Activated CD4-positive, alpha-beta memory T cell treated with anti-CD3 and anti-CD28 coated beads for 36 hours (primary cell): ENCODE data around the gene CBARP. TPM values are rescaled to one million over a fixed set of nuclear protein-coding genes. Genes with fewer than 3 reads are reported as not detected.

Source experiments
- CTCF ChIA-PET: fragments of 350-600 bp; sonication (Branson Sonifier 250); formaldehyde crosslinking; loops from one replicate; lab custom pipeline; 2021; ENCODE audit warnings: antibody characterized with exemption, inconsistent platforms; lab: Charles Lee
- POLR2A ChIA-PET: fragments of 350-600 bp; sonication (Branson Sonifier 250); formaldehyde crosslinking; loops from one replicate; lab custom pipeline; 2021; ENCODE audit warnings: antibody characterized with exemption; lab: Charles Lee
- DNase-seq: peaks from one replicate; pipeline ENCODE4 v3.0.0-alpha.2; 2020
- H3K27ac Mint-ChIP-seq: one replicate; pipeline ENCODE4 v1.8.0; 2021; ENCODE audit warnings: mixed read lengths
- H3K27me3 Mint-ChIP-seq: one replicate; pipeline ENCODE4 v1.8.0; 2021; ENCODE audit warnings: mixed read lengths
- H3K36me3 Mint-ChIP-seq: one replicate; pipeline ENCODE4 v1.8.0; 2021; ENCODE audit warnings: mixed read lengths
- H3K4me1 Mint-ChIP-seq: one replicate; pipeline ENCODE4 v1.8.0; 2021; ENCODE audit warnings: low read depth, mixed read lengths
- H3K4me3 Mint-ChIP-seq: one replicate; pipeline ENCODE4 v1.8.0; 2021; ENCODE audit warnings: mild to moderate bottlenecking, mixed read lengths
- H3K9me3 Mint-ChIP-seq: one replicate; pipeline ENCODE4 v1.8.0; 2021; ENCODE audit warnings: mixed read lengths
- intact Hi-C: fragments of 100-400 bp; cut with micrococcal nuclease; formaldehyde crosslinking; loops from one replicate; pipeline ENCODE4 v1.15.1; 2023
- total RNA-seq, 2 experiments: library from RNA; stranded (reverse); gene quantifications; one replicate each; pipeline ENCODE4 v1.2.3, GENCODE V29; 2021

Gene CBARP, protein sequence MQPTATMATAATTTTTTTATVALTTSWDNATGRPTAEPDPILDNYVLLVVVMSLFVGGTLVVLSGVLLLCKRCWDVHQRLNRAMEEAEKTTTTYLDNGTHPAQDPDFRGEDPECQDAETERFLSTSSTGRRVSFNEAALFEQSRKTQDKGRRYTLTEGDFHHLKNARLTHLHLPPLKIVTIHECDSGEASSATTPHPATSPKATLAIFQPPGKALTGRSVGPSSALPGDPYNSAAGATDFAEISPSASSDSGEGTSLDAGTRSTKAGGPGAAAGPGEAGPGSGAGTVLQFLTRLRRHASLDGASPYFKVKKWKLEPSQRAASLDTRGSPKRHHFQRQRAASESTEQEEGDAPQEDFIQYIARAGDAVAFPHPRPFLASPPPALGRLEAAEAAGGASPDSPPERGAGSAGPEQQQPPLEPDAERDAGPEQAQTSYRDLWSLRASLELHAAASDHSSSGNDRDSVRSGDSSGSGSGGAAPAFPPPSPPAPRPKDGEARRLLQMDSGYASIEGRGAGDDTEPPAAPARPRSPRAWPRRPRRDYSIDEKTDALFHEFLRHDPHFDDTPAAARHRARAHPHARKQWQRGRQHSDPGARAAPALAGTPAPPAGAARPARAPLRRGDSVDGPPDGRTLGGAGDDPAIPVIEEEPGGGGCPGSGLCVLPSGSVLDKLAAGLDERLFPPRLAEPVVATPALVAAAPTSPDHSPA
- 1 to 10 TPM; 1.3 to 2.1 TPM for total RNA-seq

- CTCF ChIA-PET = no interaction called here
- Mint-ChIP-seq H3K4me3 (peak within 1 kb of the TSS; percentile 64), H3K27me3 (peaks cover 9% of the 10 kb centered on the region), H3K36me3 (no peaks in the 10 kb centered on the region), H3K9me3 (no peaks in the 10 kb centered on the region), H3K27ac (peak within 1 kb of the TSS; percentile 33), H3K4me1 (peaks cover 23% of the 10 kb centered on the region)
- intact Hi-C loops = no loop called here
- DNase-seq = peak; percentile 38
- POLR2A ChIA-PET = interaction anchor here (0.7 to 1.4 kb wide), 2 partner anchors 31 to 124 kb away, joined by 3 to 5 read pairs; partner anchors contain the start of gene CIRBP
Observed at GRCh38 chr19:1237754-1238368, at the start of gene CBARP. Gene CBARP, minus strand, starts transcription at chr19:1238005. Its CDS starts 1,905 bp downstream, at chr19:1236100.

DNA sequence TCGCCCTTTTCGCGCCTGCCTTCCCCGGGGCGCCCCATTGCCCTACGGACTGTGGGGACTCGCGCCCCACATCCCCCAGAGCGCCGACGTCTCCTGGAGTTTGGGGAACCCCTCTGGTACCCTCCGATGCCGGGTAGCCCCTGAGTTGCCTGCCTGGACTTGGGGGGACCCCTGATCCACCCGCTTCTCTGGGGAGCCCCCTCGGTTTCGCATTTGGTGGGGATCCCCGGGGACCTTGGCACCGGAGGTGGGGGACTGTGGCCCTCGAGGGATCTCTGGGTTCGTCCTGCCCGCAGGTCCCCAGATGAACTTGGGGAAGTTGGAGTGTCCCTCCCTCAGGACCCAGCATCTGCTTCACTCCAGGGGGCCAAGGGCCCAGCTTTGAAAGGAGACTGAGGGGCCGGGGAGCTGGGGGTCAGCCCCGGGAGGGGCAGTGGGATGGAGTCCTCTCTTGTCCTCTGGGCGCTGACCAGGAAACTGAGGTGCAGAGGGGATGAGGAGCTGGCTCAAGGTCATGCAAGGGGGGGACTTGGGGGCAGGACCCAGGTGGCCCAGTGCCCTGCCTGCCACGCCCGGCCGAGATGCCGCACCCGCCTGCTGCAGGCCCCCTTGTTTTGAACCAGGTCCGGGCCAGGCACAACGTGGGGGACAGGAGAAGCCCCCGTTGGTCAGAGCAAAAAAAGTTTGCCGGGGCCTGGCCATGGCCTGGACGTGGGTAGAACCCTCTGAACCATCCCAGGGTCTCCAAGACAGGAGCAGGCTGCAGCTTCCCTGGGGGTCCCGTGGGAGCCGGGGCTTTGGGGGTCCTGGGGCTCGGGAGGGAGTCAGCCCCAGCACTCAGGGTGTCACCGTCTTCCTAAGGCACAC, 48.9 kb upstream of the CBARP start:
- no peak for DNase-seq
- H3K27ac Mint-ChIP-seq = no peak overlapping the region

DNA sequence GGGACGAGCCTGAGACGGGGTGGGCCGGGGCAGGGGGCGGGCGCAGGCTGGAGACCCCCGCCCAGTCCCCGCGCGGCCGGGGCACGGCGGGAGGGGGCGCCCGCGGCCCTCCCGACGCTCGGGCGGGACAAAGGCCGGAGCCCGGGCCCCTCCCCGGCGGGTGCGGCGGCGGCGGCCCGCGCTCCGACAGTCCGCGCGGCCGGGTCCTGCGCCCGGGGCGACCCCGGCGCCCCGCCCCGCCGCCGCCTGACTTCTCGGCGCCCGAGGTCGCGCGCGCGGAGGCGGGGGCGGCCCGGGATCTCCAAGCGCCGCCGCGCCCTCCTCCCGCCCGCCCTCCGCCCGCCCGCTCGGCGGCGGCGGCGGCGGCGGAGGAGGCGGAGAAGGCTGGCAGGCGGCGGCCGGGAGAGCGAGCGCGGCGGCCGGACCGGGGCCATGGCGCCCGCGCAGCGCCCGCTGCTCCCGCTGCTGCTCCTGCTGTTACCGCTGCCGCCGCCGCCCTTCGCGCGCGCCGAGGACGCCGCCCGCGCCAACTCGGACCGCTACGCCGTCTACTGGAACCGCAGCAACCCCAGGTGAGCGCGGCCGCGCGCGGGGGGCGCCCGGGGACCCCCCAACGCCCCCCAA, 48.0 kb upstream of the CBARP start, which contains the start of gene EFNA2:
EFNA2 (plus strand) TSS at position 137 of the 624 bp plus-strand sequence; CDS start at position 433, 296 bp downstream.
- Mint-ChIP-seq H3K9me3 (no peaks in the 10 kb centered on the region), H3K4me1 (peaks cover 10% of the 10 kb centered on the region), H3K36me3 (no peaks in the 10 kb centered on the region), H3K27me3 (peaks cover 25% of the 10 kb centered on the region), H3K4me3 (no peak within 1 kb of the TSS), H3K27ac (no peak within 1 kb of the TSS)
- ChIA-PET POLR2A (no interaction called here), CTCF (no interaction called here)
- DNase-seq = no peak
- intact Hi-C loops = no loop called here

More for the DNA sequence above, 48.9 kb upstream of the CBARP start:
- intact Hi-C loops = no loop called here
- peaks cover 28% of the 10 kb centered on the region for H3K27me3 Mint-ChIP-seq
- H3K9me3 Mint-ChIP-seq = no peaks in the 10 kb centered on the region
- ChIA-PET CTCF (no interaction called here), POLR2A (no interaction called here)
- no peaks in the 10 kb centered on the region for H3K36me3 Mint-ChIP-seq
- no peak overlapping the region for H3K4me3 Mint-ChIP-seq
- H3K4me1 Mint-ChIP-seq = peaks cover 10% of the 10 kb centered on the region

- H3K4me1 Mint-ChIP-seq = peaks cover 10% of the 10 kb centered on the region
- no peaks in the 10 kb centered on the region for H3K36me3 Mint-ChIP-seq
- intact Hi-C loops = no loop called here
- ChIA-PET CTCF (interaction anchor here (1.0 kb wide), 1 partner anchor 41 kb away, joined by 3 read pairs; no protein-coding TSS in a partner anchor), POLR2A (interaction anchor here (1.0 to 1.4 kb wide), 2 partner anchors 10 to 16 kb away, joined by 3 to 4 read pairs; partner anchors contain the start of gene FAM174C)
- H3K27me3 Mint-ChIP-seq = peaks cover 25% of the 10 kb centered on the region
- no peak overlapping the region for H3K27ac Mint-ChIP-seq
- no peak for DNase-seq
- no peak overlapping the region for H3K4me3 Mint-ChIP-seq
- no peaks in the 10 kb centered on the region for H3K9me3 Mint-ChIP-seq
Observed at GRCh38 chr19:1284979-1285736, 47.4 kb upstream of the CBARP start.

DNA sequence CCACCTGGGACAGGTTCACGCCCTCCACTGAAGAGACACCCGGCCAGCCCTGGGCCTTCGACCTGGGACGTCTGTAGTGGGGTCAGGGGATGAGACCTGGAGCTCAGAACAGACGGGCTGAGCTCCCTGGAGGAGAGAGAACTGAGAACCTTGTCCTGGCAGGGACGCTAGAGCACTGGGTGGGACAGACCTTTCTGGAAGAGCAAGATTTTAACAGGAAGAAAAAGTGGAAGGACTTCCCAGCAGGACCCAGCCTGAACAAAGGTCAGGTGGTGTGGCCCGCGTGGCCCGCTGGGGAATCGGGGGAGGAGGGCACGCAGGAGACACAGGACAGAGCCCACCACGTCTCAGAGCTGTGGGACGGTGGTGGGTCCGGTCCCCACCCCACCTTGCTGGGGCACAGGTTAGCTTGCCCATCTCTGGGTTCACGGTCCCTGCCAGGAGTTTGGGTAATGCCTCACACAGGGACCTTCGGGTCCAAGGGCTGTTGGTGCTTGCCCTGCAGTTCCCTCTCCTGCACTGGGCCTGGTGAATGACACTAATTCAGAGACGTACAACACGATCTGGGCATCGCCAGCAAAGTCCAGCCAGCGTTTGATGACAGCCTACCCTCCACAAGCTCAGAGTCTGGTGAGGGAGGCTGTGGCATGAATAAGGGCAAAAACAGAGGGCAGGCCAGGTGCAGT, 46.6 kb upstream of the CBARP start:
- peak overlapping the region; percentile 3 for H3K4me3 Mint-ChIP-seq
- intact Hi-C loops = no loop called here
- ChIA-PET POLR2A (interaction anchor here (1.0 to 1.4 kb wide), 2 partner anchors 9 to 16 kb away, joined by 3 to 4 read pairs; partner anchors contain the start of gene FAM174C), CTCF (interaction anchor here (1.0 kb wide), 2 partner anchors 18 to 40 kb away, joined by 3 read pairs; no protein-coding TSS in a partner anchor)
- H3K9me3 Mint-ChIP-seq = no peaks in the 10 kb centered on the region
- H3K27me3 Mint-ChIP-seq = peaks cover 25% of the 10 kb centered on the region
- no peak for DNase-seq
- H3K27ac Mint-ChIP-seq = no peak overlapping the region
- H3K4me1 Mint-ChIP-seq = peaks cover 16% of the 10 kb centered on the region
- peaks cover 6% of the 10 kb centered on the region for H3K36me3 Mint-ChIP-seq

DNA sequence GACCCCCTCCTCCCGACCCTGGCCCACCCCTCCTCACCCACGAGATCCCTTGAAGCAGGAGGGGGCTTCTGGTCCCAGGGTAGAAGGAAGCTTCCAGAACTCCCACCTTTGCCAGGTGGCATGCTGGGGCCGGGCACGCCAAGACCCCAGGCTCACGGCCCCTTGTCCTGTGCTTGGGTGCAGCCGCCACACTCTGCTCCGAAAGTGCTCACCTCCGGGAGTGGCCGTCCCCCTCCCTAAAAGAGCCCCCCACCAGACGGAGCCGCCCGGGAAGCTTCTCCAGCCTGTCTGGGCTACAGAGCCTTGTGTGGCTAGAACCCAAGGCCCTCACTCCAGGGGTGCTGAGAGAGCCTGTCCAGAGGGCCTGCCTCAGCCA, 46.1 kb upstream of the CBARP start:
- intact Hi-C loops = no loop called here
- CTCF ChIA-PET = interaction anchor here (1.0 kb wide), 1 partner anchor 17 kb away, joined by 3 read pairs; no protein-coding TSS in a partner anchor
- H3K4me3 Mint-ChIP-seq = no peak overlapping the region
- H3K9me3 Mint-ChIP-seq = no peaks in the 10 kb centered on the region
- no peak overlapping the region for H3K27ac Mint-ChIP-seq
- DNase-seq = no peak
- H3K4me1 Mint-ChIP-seq = peaks cover 16% of the 10 kb centered on the region
- POLR2A ChIA-PET = interaction anchor here (1.0 to 1.4 kb wide), 2 partner anchors 9 to 15 kb away, joined by 3 to 4 read pairs; partner anchors contain the start of gene FAM174C
- H3K36me3 Mint-ChIP-seq = peaks cover 6% of the 10 kb centered on the region
- H3K27me3 Mint-ChIP-seq = peaks cover 21% of the 10 kb centered on the region

DNA sequence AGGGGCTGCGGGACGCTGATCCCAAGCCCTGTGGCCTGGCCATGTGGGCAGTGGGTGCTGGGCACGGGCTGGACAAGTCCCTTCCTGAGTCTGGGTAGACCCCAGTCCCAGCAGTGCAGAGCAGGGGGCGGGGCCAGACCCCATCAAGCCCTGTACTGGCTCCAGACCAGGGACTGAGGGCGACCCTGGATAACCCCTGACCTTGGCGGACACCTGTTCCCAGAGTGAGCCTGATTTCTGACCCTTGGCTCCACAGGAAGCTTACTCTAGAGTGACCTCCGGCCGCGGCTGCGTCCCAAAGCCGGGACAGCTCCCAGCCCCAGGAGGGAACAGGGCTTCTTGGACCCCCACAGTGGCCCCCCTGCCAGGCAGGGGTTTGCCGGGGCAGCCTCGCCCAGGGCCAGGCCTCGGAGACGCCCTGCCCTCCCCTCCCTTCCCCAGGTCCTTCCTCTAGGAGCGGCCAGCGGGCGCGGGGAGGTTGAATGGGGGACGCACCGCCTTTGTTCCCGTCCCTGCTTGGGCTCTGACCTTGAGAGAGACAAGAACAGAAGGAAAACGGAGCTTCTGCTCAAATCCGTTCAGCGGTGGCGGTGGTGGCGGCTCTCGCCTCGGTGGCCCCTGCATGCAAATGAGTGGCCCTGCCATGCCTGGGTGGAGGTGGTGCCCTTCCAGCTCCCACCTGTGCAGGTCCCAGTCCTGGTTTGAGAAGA, 45.6 kb upstream of the CBARP start:
- no peak for DNase-seq
- Mint-ChIP-seq H3K9me3 (no peaks in the 10 kb centered on the region), H3K27me3 (peaks cover 21% of the 10 kb centered on the region), H3K4me3 (no peak overlapping the region), H3K27ac (no peak overlapping the region), H3K4me1 (peaks cover 16% of the 10 kb centered on the region), H3K36me3 (peaks cover 6% of the 10 kb centered on the region)
- intact Hi-C loops = no loop called here
- POLR2A ChIA-PET = no interaction called here
- CTCF ChIA-PET = interaction anchor here (1.0 kb wide), 1 partner anchor 17 kb away, joined by 3 read pairs; no protein-coding TSS in a partner anchor

DNA sequence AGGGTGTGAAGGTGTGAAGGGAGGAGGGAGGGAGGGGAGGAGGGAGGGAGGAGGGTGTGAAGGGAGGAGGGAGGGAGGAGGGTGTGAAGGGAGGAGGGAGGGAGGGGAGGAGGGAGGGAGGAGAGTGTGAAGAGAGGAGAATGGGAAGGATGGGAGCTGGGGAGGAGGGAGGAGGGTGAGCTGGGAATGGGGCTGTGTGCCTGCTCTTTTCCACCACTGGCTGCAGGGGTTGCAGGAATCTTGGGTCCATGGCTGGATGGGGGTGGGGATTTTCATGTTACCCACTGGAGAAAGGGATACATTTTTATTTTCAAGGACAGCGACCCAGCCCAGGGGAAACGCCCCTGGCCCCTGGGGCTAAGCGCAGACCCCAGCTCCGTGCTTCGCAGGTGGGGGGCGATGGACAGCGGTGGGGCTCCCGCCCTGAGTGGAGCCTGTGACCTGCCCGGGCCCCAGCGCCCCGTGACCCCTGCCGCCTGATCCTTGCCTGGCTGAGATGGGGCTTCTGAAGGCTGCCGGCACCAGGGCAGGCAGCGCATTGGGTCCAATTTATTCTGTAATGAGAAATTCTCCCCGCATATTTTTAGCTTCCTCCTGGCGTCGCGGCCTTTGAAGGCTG, 44.9 kb upstream of the CBARP start:
- peaks cover 17% of the 10 kb centered on the region for H3K27me3 Mint-ChIP-seq
- no peak overlapping the region for H3K27ac Mint-ChIP-seq
- POLR2A ChIA-PET = no interaction called here
- H3K36me3 Mint-ChIP-seq = peaks cover 10% of the 10 kb centered on the region
- intact Hi-C loops = no loop called here
- CTCF ChIA-PET = no interaction called here
- H3K4me1 Mint-ChIP-seq = peaks cover 22% of the 10 kb centered on the region
- no peak overlapping the region for H3K4me3 Mint-ChIP-seq
- DNase-seq = no peak
- no peaks in the 10 kb centered on the region for H3K9me3 Mint-ChIP-seq

DNA sequence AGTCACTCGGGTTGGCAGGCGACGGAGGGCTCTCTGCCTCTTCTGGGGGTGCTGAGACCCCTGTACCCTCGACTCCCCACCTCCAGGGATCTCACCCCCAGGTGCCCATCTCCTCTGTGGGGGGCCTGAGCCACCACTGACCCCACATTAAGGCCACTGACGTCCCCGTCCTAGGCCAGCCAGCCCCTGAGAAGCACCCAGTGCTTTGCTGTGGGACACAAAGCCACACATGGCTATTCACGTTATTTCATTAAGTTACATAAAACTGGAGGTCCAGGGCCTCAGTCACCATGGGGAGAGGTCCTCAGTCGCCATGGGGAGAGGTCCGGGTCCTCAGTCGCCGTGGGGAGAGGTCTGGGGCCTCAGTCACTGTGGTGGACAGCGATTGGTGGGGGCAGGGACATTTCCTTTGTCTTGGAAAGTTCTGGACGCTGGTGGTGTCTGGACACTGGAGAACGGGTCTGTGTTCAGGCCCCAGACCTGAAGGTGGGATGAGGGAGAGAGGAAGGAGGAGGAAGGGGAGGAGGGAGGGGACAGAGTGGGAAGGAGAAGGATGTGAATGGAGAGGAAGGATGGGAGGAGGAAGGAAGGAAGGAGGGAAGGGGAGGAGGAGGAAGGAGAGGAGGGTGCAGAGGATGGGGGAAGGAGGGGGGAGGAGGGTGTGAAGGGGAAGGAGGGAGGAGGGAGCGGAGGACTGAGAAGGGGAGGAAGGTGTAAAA, 43.9 kb upstream of the CBARP start:
- intact Hi-C loops = no loop called here
- DNase-seq = no peak
- POLR2A ChIA-PET = no interaction called here
- Mint-ChIP-seq H3K4me3 (no peak overlapping the region), H3K27me3 (peaks cover 16% of the 10 kb centered on the region), H3K36me3 (peaks cover 13% of the 10 kb centered on the region), H3K27ac (no peak overlapping the region), H3K9me3 (no peaks in the 10 kb centered on the region), H3K4me1 (peaks cover 26% of the 10 kb centered on the region)
- CTCF ChIA-PET = no interaction called here
